ENCODE measurements around the gene AFMID.
A peak's percentile ranks its signal among the peaks of the same experiment; 100 is the strongest.

Gene AFMID

GRCh38 chr17:78202666-78203065 lies 15.5 kb downstream of the AFMID start:
- Histone ChIP-seq H3K23ac (ENCODE audit: low read depth, low read length, poor library complexity) (no peak overlapping the region), H2BK5ac (ENCODE audit: low read length) (peak overlapping the region; percentile 53), H3K9me3 (replicated peaks in 1 of 2; ENCODE audit: control insufficient read depth in 2 of 2, insufficient read depth in 1 of 2, low read depth in 1 of 2, low read length in 2 of 2) (peaks cover 0 to under 1% of the 10 kb centered on the region in 2 donors), H3K4me1 (ENCODE audit: control insufficient read depth in 2 of 2, insufficient read depth in 1 of 2, low read depth in 1 of 2, low read length in 2 of 2) (no peaks in the 10 kb centered on the region), H3K4me2 (ENCODE audit: insufficient read depth, low read length, poor library complexity, severe bottlenecking) (no peak overlapping the region), H2AK5ac (ENCODE audit: low read depth, low read length) (no peak overlapping the region), H3K18ac (ENCODE audit: low read length) (no peak overlapping the region), H2BK12ac (ENCODE audit: low read length) (no peak overlapping the region), H3K79me1 (ENCODE audit: low read depth, low read length) (no peaks in the 10 kb centered on the region), H3K36me3 (replicated peaks in 1 of 2; ENCODE audit: control insufficient read depth in 2 of 2, insufficient read depth in 2 of 2, low read length in 2 of 2) (peaks cover 18 to 67% of the 10 kb centered on the region in 2 donors), H3K4me3 (ENCODE audit: low read length in 2 of 2) (no peak overlapping the region), H2AFZ (ENCODE audit: low read length) (no peak overlapping the region), H3K4ac (ENCODE audit: low read length) (no peak overlapping the region), H3K14ac (ENCODE audit: low read length) (no peak overlapping the region), H2BK15ac (ENCODE audit: low read length) (no peak overlapping the region), H4K91ac (ENCODE audit: low read depth, low read length, poor library complexity) (no peak overlapping the region), H2BK120ac (ENCODE audit: low read depth, low read length) (no peak overlapping the region), H3K27me3 (ENCODE audit: control insufficient read depth in 3 of 3, insufficient read depth in 3 of 3, low read depth in 1 of 3, low read length in 3 of 3) (no peaks in the 10 kb centered on the region), H3K27ac (replicated peaks; ENCODE audit: low read length) (no peak overlapping the region), H4K8ac (ENCODE audit: low read depth, low read length) (peak overlapping the region; percentile 65), H3K9ac (ENCODE audit: low read depth, low read length, poor library complexity) (no peak overlapping the region)
- no peak for DNase-seq (ENCODE audit: low spot score)
- WGBS, 2 donors (ENCODE audit: extremely low coverage in 2 of 2, insufficient read length in 2 of 2, insufficient replicate concordance in 1 of 2): no CpG with 5 or more reads among the region's 8 CpGs

GRCh38 chr17:78204387-78205123 lies 17.4 kb downstream of the AFMID start:
- Histone ChIP-seq H3K4me2 (ENCODE audit: insufficient read depth, low read length, poor library complexity, severe bottlenecking) (no peak overlapping the region), H2AFZ (ENCODE audit: low read length) (no peak overlapping the region), H3K9me3 (replicated peaks in 1 of 2; ENCODE audit: control insufficient read depth in 2 of 2, insufficient read depth in 1 of 2, low read depth in 1 of 2, low read length in 2 of 2) (peaks cover 0 to 2% of the 10 kb centered on the region in 2 donors), H3K14ac (ENCODE audit: low read length) (peak overlapping the region; percentile 38), H3K4me3 (ENCODE audit: low read length in 2 of 2) (no peak overlapping the region), H2BK15ac (ENCODE audit: low read length) (no peak overlapping the region), H3K23ac (ENCODE audit: low read depth, low read length, poor library complexity) (peak overlapping the region; percentile 68), H3K18ac (ENCODE audit: low read length) (no peak overlapping the region), H3K9ac (ENCODE audit: low read depth, low read length, poor library complexity) (peak overlapping the region; percentile 21), H3K4me1 (ENCODE audit: control insufficient read depth in 2 of 2, insufficient read depth in 1 of 2, low read depth in 1 of 2, low read length in 2 of 2) (no peaks in the 10 kb centered on the region), H4K8ac (ENCODE audit: low read depth, low read length) (no peak overlapping the region), H3K79me1 (ENCODE audit: low read depth, low read length) (no peaks in the 10 kb centered on the region), H3K27ac (replicated peaks; ENCODE audit: low read length) (no peak overlapping the region), H4K91ac (ENCODE audit: low read depth, low read length, poor library complexity) (no peak overlapping the region), H2BK5ac (ENCODE audit: low read length) (no peak overlapping the region), H2AK5ac (ENCODE audit: low read depth, low read length) (no peak overlapping the region), H2BK12ac (ENCODE audit: low read length) (no peak overlapping the region), H3K4ac (ENCODE audit: low read length) (no peak overlapping the region), H2BK120ac (ENCODE audit: low read depth, low read length) (no peak overlapping the region), H3K27me3 (ENCODE audit: control insufficient read depth in 3 of 3, insufficient read depth in 3 of 3, low read depth in 1 of 3, low read length in 3 of 3) (no peaks in the 10 kb centered on the region), H3K36me3 (replicated peaks in 1 of 2; ENCODE audit: control insufficient read depth in 2 of 2, insufficient read depth in 2 of 2, low read length in 2 of 2) (peaks cover 18 to 57% of the 10 kb centered on the region in 2 donors)
- DNase-seq (ENCODE audit: low spot score): no peak
- WGBS, 2 donors (ENCODE audit: extremely low coverage in 2 of 2, insufficient read length in 2 of 2, insufficient replicate concordance in 1 of 2): no CpG with 5 or more reads among the region's 22 CpGs

GRCh38 chr17:78205124-78205775 lies 18.1 kb downstream of the AFMID start:
- H2AK5ac ChIP-seq (ENCODE audit: low read depth, low read length): no peak overlapping the region
- peak overlapping the region; percentile 18 for H3K4me2 ChIP-seq (ENCODE audit: insufficient read depth, low read length, poor library complexity, severe bottlenecking)
- no peaks in the 10 kb centered on the region for H3K27me3 ChIP-seq (ENCODE audit: control insufficient read depth in 3 of 3, insufficient read depth in 3 of 3, low read depth in 1 of 3, low read length in 3 of 3)
- no peak overlapping the region for H4K91ac ChIP-seq (ENCODE audit: low read depth, low read length, poor library complexity)
- H3K9me3 ChIP-seq (replicated peaks in 1 of 2; ENCODE audit: control insufficient read depth in 2 of 2, insufficient read depth in 1 of 2, low read depth in 1 of 2, low read length in 2 of 2): peaks cover 0 to 2% of the 10 kb centered on the region in 2 donors
- peak overlapping the region; percentile 55 for H3K23ac ChIP-seq (ENCODE audit: low read depth, low read length, poor library complexity)
- H2BK12ac ChIP-seq (ENCODE audit: low read length): no peak overlapping the region
- H3K14ac ChIP-seq (ENCODE audit: low read length): no peak overlapping the region
- WGBS, 2 donors (ENCODE audit: extremely low coverage in 2 of 2, insufficient read length in 2 of 2, insufficient replicate concordance in 1 of 2): no CpG with 5 or more reads among the region's 17 CpGs
- no peak overlapping the region for H2AFZ ChIP-seq (ENCODE audit: low read length)
- peaks cover 18 to 52% of the 10 kb centered on the region in 2 donors for H3K36me3 ChIP-seq (replicated peaks in 1 of 2; ENCODE audit: control insufficient read depth in 2 of 2, insufficient read depth in 2 of 2, low read length in 2 of 2)
- H3K4me3 ChIP-seq (ENCODE audit: low read length in 2 of 2): no peak overlapping the region
- no peak overlapping the region for H3K9ac ChIP-seq (ENCODE audit: low read depth, low read length, poor library complexity)
- no peak overlapping the region for H2BK120ac ChIP-seq (ENCODE audit: low read depth, low read length)
- no peak overlapping the region for H3K27ac ChIP-seq (replicated peaks; ENCODE audit: low read length)
- H2BK5ac ChIP-seq (ENCODE audit: low read length): no peak overlapping the region
- H3K18ac ChIP-seq (ENCODE audit: low read length): no peak overlapping the region
- no peak for DNase-seq (ENCODE audit: low spot score)
- no peak overlapping the region for H2BK15ac ChIP-seq (ENCODE audit: low read length)
- H3K79me1 ChIP-seq (ENCODE audit: low read depth, low read length): no peaks in the 10 kb centered on the region
- H3K4me1 ChIP-seq (ENCODE audit: control insufficient read depth in 2 of 2, insufficient read depth in 1 of 2, low read depth in 1 of 2, low read length in 2 of 2): no peaks in the 10 kb centered on the region
- no peak overlapping the region for H4K8ac ChIP-seq (ENCODE audit: low read depth, low read length)
- no peak overlapping the region for H3K4ac ChIP-seq (ENCODE audit: low read length)

GRCh38 chr17:78206298-78206697 lies 19.1 kb downstream of the AFMID start:
- Histone ChIP-seq H3K4me2 (ENCODE audit: insufficient read depth, low read length, poor library complexity, severe bottlenecking) (no peak overlapping the region), H3K14ac (ENCODE audit: low read length) (no peak overlapping the region), H2BK5ac (ENCODE audit: low read length) (no peak overlapping the region), H4K91ac (ENCODE audit: low read depth, low read length, poor library complexity) (no peak overlapping the region), H2AK5ac (ENCODE audit: low read depth, low read length) (no peak overlapping the region), H4K8ac (ENCODE audit: low read depth, low read length) (no peak overlapping the region), H3K27ac (replicated peaks; ENCODE audit: low read length) (no peak overlapping the region), H3K9ac (ENCODE audit: low read depth, low read length, poor library complexity) (no peak overlapping the region), H3K4me1 (ENCODE audit: control insufficient read depth in 2 of 2, insufficient read depth in 1 of 2, low read depth in 1 of 2, low read length in 2 of 2) (no peaks in the 10 kb centered on the region), H3K36me3 (replicated peaks in 1 of 2; ENCODE audit: control insufficient read depth in 2 of 2, insufficient read depth in 2 of 2, low read length in 2 of 2) (peaks cover 18 to 46% of the 10 kb centered on the region in 2 donors), H3K23ac (ENCODE audit: low read depth, low read length, poor library complexity) (no peak overlapping the region), H2BK15ac (ENCODE audit: low read length) (no peak overlapping the region), H2BK12ac (ENCODE audit: low read length) (no peak overlapping the region), H3K18ac (ENCODE audit: low read length) (no peak overlapping the region), H3K4me3 (ENCODE audit: low read length in 2 of 2) (no peak overlapping the region), H2BK120ac (ENCODE audit: low read depth, low read length) (no peak overlapping the region), H3K79me1 (ENCODE audit: low read depth, low read length) (no peaks in the 10 kb centered on the region), H3K4ac (ENCODE audit: low read length) (no peak overlapping the region), H3K27me3 (ENCODE audit: control insufficient read depth in 3 of 3, insufficient read depth in 3 of 3, low read depth in 1 of 3, low read length in 3 of 3) (no peaks in the 10 kb centered on the region), H3K9me3 (replicated peaks in 1 of 2; ENCODE audit: control insufficient read depth in 2 of 2, insufficient read depth in 1 of 2, low read depth in 1 of 2, low read length in 2 of 2) (peaks cover 0 to 2% of the 10 kb centered on the region in 2 donors), H2AFZ (ENCODE audit: low read length) (no peak overlapping the region)
- WGBS, 2 donors (ENCODE audit: extremely low coverage in 2 of 2, insufficient read length in 2 of 2, insufficient replicate concordance in 1 of 2): no CpG with 5 or more reads among the region's 7 CpGs
- DNase-seq (ENCODE audit: low spot score): no peak

Measured in neuronal stem cell (in vitro differentiated cells).